GM23248 (cell line): ENCODE data around the gene BNIP5.

Experiments
- EZH2 ChIP-seq: fragments of 200-600 bp; sonication (generic); IDR thresholded peaks from 2 replicates; pipeline ENCODE4 v1.6.1; 2018; ENCODE audit warnings: antibody characterized with exemption, mild to moderate bottlenecking; ENCODE audit not compliant: insufficient read depth, poor library complexity, severe bottlenecking
- EZH2phosphoT487 ChIP-seq: fragments of 200-600 bp; sonication (generic); IDR thresholded peaks from 2 replicates; pipeline ENCODE4 v1.6.1; 2018; ENCODE audit warnings: antibody characterized with exemption, moderate library complexity, mild to moderate bottlenecking, low read depth; ENCODE audit not compliant: insufficient read depth

GRCh38 chr6:36313649-36313936 is 23.1 kb downstream of the BNIP5 start:
- TF ChIP-seq EZH2phosphoT487 (no peak), EZH2 (no peak)
